GM12878 (cell line): ENCODE results near the gene ANKRD33B. TPM values are rescaled to one million over a fixed set of nuclear protein-coding genes. Genes with fewer than 3 reads are reported as not detected.
A peak's percentile ranks its signal among the peaks of the same experiment; 100 is the strongest.

ENCODE experiments used
- DPF2 ChIP-seq: fragments of 450-650 bp; IDR thresholded peaks from 2 replicates; pipeline ENCODE4 v1.6.1; 2017; ENCODE audit warnings: mild to moderate bottlenecking
- ETV6 ChIP-seq, 2 experiments: fragments of 450-650 bp in 1 of 2; IDR thresholded peaks in 1 of 2; conservative IDR thresholded peaks in 1 of 2; 2 replicates each; pipeline ENCODE4 v1.6.1; 2014; ENCODE audit warnings: antibody characterized with exemption in 1 of 2, borderline replicate concordance in 1 of 2, low read depth in 1 of 2, mild to moderate bottlenecking in 1 of 2, moderate library complexity in 1 of 2
- FOXM1 ChIP-seq: IDR thresholded peaks from 2 replicates; pipeline ENCODE4 v1.6.1; 2012; ENCODE audit warnings: low read depth, mild to moderate bottlenecking, inconsistent platforms, low read length, moderate library complexity
- JUNB ChIP-seq: IDR thresholded peaks from 2 replicates; pipeline ENCODE4 v1.6.1; 2016; ENCODE audit warnings: antibody characterized with exemption, mild to moderate bottlenecking
- MTA2 ChIP-seq: fragments of 450-650 bp; IDR thresholded peaks from 2 replicates; pipeline ENCODE4 v1.6.1; 2016; ENCODE audit warnings: low read depth, mild to moderate bottlenecking, moderate library complexity
- RAD21 ChIP-seq: IDR thresholded peaks from 2 replicates; pipeline ENCODE4 v1.6.1; 2011; ENCODE audit warnings: mild to moderate bottlenecking, low read depth, low read length, moderate library complexity; ENCODE audit not compliant: insufficient read depth
- SIN3A ChIP-seq: IDR thresholded peaks from 2 replicates; pipeline ENCODE4 v1.6.1; 2012; ENCODE audit warnings: low read depth, low read length, improper control_type of control experiment
- SMAD1 ChIP-seq: fragments of 450-650 bp; IDR thresholded peaks from 2 replicates; pipeline ENCODE4 v1.6.1; 2018; ENCODE audit warnings: mild to moderate bottlenecking, low read depth; ENCODE audit not compliant: partially characterized antibody
- polyA plus RNA-seq, 11 experiments: library from polyadenylated mRNA; depleted of rRNA in 4 of 11; unstranded in 6 of 11; stranded (reverse) in 5 of 11; fragments of >200 nt; fragmentation: Nextera tagmentation in 4 of 11; fragmentation: Illumina TruSeq in 1 of 11; extraction: Ambion mirVana in 4 of 11; extraction: Trizol in 1 of 11; gene quantifications; 1 replicate in 1 of 11; 2 replicates in 10 of 11; pipeline versions ENCODE4 v1.2.1 to v1.2.3, GENCODE V29; 2011 to 2016; ENCODE audit warnings: inconsistent platforms in 2 of 11, missing spikeins in 2 of 11, low read depth in 1 of 11
- total RNA-seq, 4 experiments: library from RNA; depleted of rRNA in 3 of 4; stranded (reverse); fragments of >200 nt in 3 of 4; fragmentation: Illumina TruSeq in 1 of 4; extraction: Trizol in 1 of 4; gene quantifications; 2 replicates each; pipeline versions ENCODE4 v1.2.1 to v1.2.3, GENCODE V29; 2013 to 2021
- TF ChIP-seq, protein P1 (sequence below): fragments of 450-650 bp; IDR thresholded peaks from 2 replicates; pipeline ENCODE4 v1.6.1; 2017; ENCODE audit warnings: mild to moderate bottlenecking, moderate library complexity

The ANKRD33B gene
- total and polyA plus RNA-seq, 10 of the 15 experiments (the other 5 are each of a cell fraction or from before 2014, with no cell fraction given), result 4.9 to 61.6 (median 15.6) TPM

DNA sequence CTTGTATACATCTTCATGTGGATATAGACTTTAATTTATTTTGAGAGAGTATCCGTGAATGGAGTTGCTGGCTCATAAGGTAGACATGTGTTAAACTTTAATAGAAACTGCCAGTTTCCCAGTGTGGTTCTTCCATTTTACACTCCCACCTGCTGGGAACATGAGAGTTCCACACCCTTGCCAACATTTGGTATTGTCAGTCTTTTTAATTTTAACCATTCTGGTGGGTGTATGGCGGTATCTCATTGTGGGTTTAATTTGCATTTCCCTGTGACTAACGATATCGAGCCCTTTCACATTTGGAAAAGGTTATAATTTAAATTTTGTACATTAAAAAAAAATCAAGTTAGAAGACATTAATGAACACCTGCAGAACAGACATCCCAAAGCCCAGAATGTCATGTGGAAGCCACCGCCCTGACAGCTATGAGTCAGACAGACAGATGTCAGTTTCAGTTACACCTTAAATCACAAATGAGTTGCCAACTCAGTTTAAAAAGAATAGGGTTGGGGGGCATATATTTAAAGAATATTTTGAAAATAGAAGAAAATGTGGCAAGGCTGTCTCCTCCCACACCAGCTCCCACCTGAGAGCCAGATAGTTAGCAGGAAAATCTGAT lies 36.9 kb downstream of the ANKRD33B start (continued):
- TF ChIP-seq, protein P1, sequence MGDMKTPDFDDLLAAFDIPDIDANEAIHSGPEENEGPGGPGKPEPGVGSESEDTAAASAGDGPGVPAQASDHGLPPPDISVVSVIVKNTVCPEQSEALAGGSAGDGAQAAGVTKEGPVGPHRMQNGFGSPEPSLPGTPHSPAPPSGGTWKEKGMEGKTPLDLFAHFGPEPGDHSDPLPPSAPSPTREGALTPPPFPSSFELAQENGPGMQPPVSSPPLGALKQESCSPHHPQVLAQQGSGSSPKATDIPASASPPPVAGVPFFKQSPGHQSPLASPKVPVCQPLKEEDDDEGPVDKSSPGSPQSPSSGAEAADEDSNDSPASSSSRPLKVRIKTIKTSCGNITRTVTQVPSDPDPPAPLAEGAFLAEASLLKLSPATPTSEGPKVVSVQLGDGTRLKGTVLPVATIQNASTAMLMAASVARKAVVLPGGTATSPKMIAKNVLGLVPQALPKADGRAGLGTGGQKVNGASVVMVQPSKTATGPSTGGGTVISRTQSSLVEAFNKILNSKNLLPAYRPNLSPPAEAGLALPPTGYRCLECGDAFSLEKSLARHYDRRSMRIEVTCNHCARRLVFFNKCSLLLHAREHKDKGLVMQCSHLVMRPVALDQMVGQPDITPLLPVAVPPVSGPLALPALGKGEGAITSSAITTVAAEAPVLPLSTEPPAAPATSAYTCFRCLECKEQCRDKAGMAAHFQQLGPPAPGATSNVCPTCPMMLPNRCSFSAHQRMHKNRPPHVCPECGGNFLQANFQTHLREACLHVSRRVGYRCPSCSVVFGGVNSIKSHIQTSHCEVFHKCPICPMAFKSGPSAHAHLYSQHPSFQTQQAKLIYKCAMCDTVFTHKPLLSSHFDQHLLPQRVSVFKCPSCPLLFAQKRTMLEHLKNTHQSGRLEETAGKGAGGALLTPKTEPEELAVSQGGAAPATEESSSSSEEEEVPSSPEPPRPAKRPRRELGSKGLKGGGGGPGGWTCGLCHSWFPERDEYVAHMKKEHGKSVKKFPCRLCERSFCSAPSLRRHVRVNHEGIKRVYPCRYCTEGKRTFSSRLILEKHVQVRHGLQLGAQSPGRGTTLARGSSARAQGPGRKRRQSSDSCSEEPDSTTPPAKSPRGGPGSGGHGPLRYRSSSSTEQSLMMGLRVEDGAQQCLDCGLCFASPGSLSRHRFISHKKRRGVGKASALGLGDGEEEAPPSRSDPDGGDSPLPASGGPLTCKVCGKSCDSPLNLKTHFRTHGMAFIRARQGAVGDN, result no peak
- 0 out of 2 replicates have a peak, but pooled peaks have one; percentile 10 for TF ChIP-seq RAD21
- no peak for TF ChIP-seq SMAD1
- TF ChIP-seq JUNB, result peak; percentile 88
- peak; percentile 51; the same call in 1 of the 2 replicates for TF ChIP-seq DPF2
- TF ChIP-seq ETV6 (conservative IDR thresholded peaks at IDR 0.05 in 1 of 2, IDR thresholded peaks at IDR 0.05 in 1 of 2; ENCODE audit: borderline replicate concordance in 1 of 2, low read depth in 1 of 2), result peak in 1 of 2 experiments; percentile 28; a peak in 1 of 4 replicates
- peak; percentile 90 for TF ChIP-seq FOXM1
- TF ChIP-seq SIN3A, result no peak
- TF ChIP-seq MTA2, result peak; percentile 58; the same call in 1 of the 2 replicates
